Activated T-cell treated with anti-CD3 and anti-CD28 coated beads, Interleukin-2, amount 50 U/mL, for 1 hour (primary cell): ENCODE data around the gene NOS3.
"Not testable (repeated sequence)": the region's sequence is repeated elsewhere in the genome, so short reads cannot be mapped to it uniquely, and the experiment has no call there.

ENCODE experiments used
- DNase-seq: peaks from one replicate; pipeline ENCODE4 v3.0.0-alpha.2; 2020

Gene NOS3

GRCh38 chr7:151040616-151041375, 50.0 kb downstream of the NOS3 start:
- DNase-seq: no peak

DNA sequence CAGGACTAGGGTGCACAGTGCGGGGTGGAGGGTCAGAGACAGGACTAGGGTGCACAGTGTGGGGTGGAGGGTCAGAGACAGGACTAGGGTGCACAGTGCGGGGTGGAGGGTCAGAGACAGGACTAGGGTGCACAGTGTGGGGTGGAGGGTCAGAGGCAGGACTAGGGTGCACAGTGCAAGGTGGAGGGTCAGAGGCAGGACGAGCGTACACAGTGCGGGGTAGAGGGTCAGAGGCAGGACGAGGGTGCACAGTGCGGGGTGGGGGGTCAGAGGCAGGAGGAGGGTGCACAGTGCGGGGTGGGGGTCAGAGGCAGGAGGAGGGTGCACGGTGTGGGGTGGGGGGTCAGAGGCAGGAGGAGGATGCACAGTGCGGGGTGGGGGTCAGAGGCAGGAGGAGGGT, 52.6 kb downstream of the NOS3 start:
- not testable (repeated sequence) for DNase-seq

DNA sequence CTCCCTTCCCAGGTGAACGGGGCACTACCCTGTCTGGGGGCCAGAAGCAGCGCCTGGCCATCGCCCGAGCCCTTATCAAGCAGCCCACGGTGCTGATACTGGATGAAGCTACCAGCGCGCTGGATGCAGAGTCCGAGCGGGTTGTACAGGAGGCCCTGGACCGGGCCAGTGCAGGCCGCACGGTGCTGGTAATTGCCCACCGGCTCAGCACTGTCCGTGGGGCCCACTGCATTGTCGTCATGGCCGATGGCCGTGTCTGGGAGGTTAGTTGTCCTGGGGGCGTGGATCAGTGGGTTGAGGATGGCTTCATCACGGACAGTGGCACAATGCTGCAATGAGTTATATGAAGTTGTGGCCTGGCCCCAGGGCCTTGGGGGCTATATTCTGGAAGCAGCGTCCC, 53.1 kb downstream of the NOS3 start:
- no peak for DNase-seq

- no peak for DNase-seq
These were observed 54.4 kb downstream of the NOS3 start for GRCh38 chr7:151045262-151045661.

DNA sequence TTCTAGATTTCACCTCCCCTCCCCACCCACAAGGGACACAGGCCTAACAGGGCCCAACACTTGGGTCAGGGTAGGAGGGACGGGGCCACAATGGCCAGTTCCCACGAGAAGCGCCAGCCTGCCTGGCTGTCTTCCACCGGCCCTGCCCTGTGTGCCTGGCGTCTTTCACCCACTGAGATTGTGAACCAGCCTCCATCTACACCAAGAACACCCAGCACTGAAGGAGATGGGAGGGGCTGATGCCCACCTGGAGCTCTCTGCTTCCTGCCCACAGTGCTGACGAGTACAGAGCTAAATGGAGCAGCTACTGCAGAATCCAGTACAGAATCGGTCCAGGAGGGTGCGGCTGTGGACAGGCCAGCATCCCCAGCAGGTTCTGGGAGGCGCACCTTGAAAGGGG, 55.1 kb downstream of the NOS3 start:
- DNase-seq: no peak

GRCh38 chr7:151046603-151047573, 56.1 kb downstream of the NOS3 start:
- DNase-seq: no peak

GRCh38 chr7:151047976-151048815, 57.4 kb downstream of the NOS3 start, which contains the start of gene ASIC3:
ASIC3 (plus strand) TSS chr7:151048531; CDS start chr7:151048886, 355 bp downstream.
- DNase-seq: no peak

GRCh38 chr7:151048911-151049463, 58.2 kb downstream of the NOS3 start:
- no peak for DNase-seq

- peak; percentile 67 for DNase-seq
These were observed 60.3 kb downstream of the NOS3 start for GRCh38 chr7:151051108-151051507.

DNA sequence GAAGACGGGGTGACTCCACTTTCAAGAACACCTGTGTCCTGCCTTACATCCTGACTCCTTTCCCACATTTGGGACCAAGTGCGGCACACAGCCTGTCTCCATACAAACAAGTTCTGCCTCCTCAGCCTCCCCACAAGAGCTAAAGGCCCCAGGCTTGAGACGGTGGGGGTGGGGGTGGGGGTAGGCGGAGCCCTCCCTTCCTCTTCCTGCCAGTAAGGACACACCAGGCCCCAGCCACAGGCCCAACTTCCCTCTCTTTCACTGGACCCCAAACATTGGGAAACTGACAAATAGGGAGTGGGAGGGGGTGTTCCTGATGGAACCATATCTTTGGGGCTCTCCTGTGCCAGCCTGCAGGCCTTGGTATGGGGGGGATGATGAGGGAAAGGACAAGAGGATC, 62.3 kb downstream of the NOS3 start:
- no peak for DNase-seq

GRCh38 chr7:151053751-151054150, 62.9 kb downstream of the NOS3 start:
- DNase-seq: no peak

DNA sequence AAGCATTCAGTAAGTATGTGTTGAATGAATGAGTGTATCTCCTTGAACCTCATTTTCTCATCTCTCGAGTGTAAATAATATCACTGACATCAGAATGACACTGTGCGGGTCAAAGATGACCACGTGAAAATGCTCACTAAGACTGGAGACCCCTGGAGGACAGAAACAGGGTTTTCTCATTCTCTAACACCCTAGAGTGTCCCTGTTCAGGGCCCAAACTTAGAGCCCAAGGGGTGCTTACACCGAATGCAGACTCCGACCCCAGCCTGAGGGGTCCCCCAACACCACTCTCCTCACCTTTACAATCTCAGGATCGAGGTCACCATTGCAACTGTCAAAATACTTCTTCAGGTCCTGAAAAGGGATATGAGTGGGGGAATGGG, 65.5 kb downstream of the NOS3 start:
- no peak for DNase-seq

GRCh38 chr7:151056666-151057505, 66.1 kb downstream of the NOS3 start:
- no peak for DNase-seq

DNA sequence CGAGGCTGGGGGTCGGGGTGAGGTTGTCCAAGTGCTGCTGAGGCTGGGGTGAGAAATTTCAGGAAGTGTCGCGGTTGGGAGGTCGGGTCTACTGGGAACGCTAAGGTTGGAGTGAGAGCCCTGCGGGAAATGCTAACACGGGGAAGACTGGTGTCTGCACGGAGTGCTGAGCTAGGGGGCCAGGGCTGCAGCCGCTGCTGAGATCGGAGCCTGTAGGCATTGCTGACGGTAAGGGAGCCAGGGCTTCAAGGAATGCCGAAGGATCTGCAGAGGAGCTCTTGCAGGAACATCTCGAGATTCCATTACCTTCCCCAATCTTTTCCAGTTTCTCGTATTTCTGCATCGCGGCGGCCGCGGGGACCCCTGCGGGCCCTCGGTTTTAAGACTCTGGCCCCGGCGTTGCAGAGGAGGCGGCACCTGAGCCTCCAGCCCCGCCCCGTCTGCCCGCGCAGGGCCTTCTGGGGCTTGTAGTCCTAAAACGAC, 66.7 kb downstream of the NOS3 start, which contains the start of gene CDK5:
CDK5 (minus strand) TSS at position 392 of the 483 bp plus-strand sequence; CDS start at position 343, 49 bp downstream.
- DNase-seq: no peak

DNA sequence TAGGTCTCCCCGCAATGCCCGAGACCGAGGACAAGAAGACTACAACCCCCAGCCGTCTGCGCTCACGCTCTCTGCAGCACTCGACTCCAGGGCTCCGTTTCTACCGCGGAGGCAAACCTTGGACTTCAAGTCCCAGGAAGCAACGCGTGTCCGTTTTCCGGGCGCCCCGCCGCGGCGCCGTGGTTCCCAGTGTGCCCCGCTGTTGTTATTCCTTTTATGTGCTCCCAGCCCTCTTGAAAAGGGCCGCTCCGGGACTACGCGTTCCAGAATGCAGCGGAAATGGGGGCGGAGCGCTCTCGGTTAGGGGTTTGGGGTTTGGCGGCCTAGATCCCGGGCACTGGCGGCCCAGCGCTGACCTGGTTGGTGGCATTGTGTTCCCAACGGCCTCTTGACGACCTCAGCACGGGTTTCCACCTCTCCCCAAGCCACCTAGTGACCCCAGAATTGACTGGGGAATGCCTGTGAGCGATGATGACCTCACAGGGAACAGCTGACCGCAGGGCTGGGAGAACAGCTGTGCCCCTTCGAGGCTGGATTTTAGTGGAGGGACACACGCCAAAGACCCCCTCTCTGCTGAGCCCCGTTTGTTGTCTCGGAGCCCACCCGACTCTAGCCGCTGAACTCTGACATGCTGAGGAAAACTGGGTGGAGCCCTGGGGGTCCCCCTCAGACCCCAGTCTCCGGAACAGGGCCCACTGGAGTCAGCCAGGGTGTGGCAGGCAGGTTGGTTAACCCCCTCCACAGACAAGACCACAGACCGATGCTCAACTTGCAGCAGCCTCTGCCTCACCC, 67.4 kb downstream of the NOS3 start:
- DNase-seq: peak; percentile 96

DNA sequence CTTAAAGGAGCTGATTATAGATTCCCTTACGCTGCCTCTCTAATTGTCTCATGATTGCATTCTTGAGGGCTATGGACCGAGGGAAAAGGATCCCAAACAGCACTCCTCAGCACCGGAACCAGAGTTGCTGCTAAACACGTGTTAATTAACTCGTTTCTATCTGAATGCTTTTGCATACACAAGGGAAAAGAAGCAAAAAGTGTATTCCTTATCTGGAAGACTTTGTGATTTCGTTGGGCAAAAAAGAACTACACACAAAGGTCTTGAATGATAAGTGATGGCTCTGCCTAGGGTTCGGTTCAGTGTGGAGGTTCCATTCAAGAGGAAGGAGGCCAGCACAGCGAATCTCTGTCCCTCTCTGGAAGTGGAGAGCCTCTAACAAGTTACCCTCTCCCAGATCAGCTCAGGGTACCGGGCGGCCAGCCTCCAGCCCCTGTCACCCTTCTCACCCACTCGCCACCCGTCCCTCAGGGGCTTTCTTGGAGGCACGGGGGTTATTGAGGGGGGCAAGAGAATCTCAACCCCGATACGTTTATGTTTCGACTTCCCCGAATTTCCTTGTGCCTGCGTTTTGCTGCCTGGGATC, 68.1 kb downstream of the NOS3 start:
- DNase-seq: no peak

GRCh38 chr7:151059367-151060112, 68.7 kb downstream of the NOS3 start, which contains the start of gene SLC4A2:
SLC4A2 (plus strand) TSS chr7:151059589; CDS start chr7:151061988, 2,399 bp downstream.
- DNase-seq: peak; percentile 82

DNA sequence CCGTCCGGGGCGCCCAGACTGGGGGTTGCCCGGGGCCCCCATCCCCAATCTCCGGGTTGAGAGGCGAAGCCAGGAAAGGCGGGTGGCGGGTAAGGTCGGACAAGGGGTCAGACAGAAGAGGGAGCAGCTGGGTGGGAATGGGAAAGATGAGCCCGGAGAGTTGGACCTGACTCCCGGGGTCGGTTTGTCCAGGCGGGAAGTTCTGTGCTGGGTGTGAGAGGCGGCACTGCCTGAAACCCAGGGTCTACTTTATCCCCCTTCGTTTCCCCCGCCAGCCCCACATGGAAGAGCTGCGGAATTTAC, 69.2 kb downstream of the NOS3 start:
- no peak for DNase-seq
